Activated CD4-positive, alpha-beta T cell treated with anti-CD3 and anti-CD28 coated beads, Interleukin-2, amount 10 ng/mL, durations not matched to agents 7 days and 5 days (primary cell): ENCODE data around the gene SCUBE1. TPM values are rescaled to one million over a fixed set of nuclear protein-coding genes. Genes with fewer than 3 reads are reported as not detected.

Source experiments
- CTCF ChIA-PET: fragments of 350-600 bp; sonication (Branson Sonifier 250); formaldehyde crosslinking; loops from one replicate; lab custom pipeline; 2021; ENCODE audit warnings: antibody characterized with exemption; lab: Charles Lee
- POLR2A ChIA-PET: fragments of 350-600 bp; sonication (Branson Sonifier 250); formaldehyde crosslinking; loops from one replicate; lab custom pipeline; 2021; ENCODE audit warnings: antibody characterized with exemption; lab: Charles Lee
- DNase-seq: peaks from one replicate; pipeline ENCODE4 v3.0.0-alpha.2; 2020
- H3K27ac Mint-ChIP-seq: one replicate; pipeline ENCODE4 v1.8.0; 2021; ENCODE audit warnings: mild to moderate bottlenecking, moderate library complexity, mixed read lengths
- H3K27me3 Mint-ChIP-seq: one replicate; pipeline ENCODE4 v1.8.0; 2021; ENCODE audit warnings: mixed read lengths
- H3K36me3 Mint-ChIP-seq: one replicate; pipeline ENCODE4 v1.8.0; 2021; ENCODE audit warnings: low read depth, mixed read lengths
- H3K4me1 Mint-ChIP-seq: one replicate; pipeline ENCODE4 v1.8.0; 2021; ENCODE audit warnings: mixed read lengths
- H3K4me3 Mint-ChIP-seq: one replicate; pipeline ENCODE4 v1.8.0; 2021; ENCODE audit warnings: mild to moderate bottlenecking, moderate library complexity, mixed read lengths
- H3K9me3 Mint-ChIP-seq: one replicate; pipeline ENCODE4 v1.8.0; 2021; ENCODE audit warnings: mixed read lengths
- total RNA-seq, 2 experiments: library from RNA; stranded (reverse); gene quantifications; one replicate each; pipeline ENCODE4 v1.2.3, GENCODE V29; 2021

Gene SCUBE1
- total RNA-seq, 2 experiments from 2014 or later, result not detected

DNA sequence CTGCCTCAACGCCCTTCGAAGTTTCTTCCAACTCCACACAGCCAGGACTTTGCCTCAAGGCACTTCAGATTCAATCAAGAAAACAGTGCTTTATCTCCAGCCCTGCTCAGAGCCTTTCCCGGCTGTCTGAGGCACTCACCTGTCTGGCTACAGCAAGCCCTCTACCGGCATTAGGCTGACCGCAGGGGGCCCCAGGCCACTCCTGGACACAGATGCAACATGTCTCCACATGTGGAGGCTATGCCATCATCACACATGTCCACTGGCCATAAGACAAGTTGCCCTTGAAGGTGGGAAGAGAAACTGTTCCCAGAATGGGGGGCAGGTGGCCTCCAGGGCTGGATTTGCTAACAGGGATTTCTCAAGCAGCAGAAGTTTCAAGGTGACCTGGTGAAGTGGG is 10.0 kb downstream of the SCUBE1 start:
- H3K4me3 Mint-ChIP-seq, result no peak overlapping the region
- H3K4me1 Mint-ChIP-seq, result peaks cover 8% of the 10 kb centered on the region
- no peaks in the 10 kb centered on the region for H3K27me3 Mint-ChIP-seq
- ChIA-PET CTCF (interaction anchor here (1.2 kb wide), 1 partner anchor 75 kb away, joined by 3 read pairs; no protein-coding TSS in a partner anchor), POLR2A (no interaction called here)
- no peak for DNase-seq
- no peaks in the 10 kb centered on the region for H3K36me3 Mint-ChIP-seq
- no peak overlapping the region for H3K27ac Mint-ChIP-seq
- H3K9me3 Mint-ChIP-seq, result no peaks in the 10 kb centered on the region

DNA sequence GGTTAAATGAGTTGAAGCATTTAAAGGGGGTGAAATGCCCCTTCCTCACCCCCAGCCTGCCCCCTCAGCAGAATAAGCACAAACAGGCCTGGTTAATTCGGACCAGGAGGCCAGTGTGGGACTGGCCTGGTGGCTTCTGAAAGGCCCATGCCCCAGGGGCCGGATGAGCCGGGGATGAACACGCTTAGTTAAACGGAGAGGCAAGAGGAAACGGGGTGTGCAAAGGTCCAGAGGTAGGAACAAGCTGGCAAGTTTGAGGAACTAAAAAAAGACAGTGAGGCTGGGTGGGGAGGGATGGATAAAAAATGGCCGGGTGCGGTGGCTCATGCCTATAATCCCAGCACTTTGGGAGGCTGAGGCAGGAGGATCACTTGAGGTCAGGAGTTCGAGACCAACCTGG is 11.5 kb downstream of the SCUBE1 start:
- H3K27me3 Mint-ChIP-seq, result no peaks in the 10 kb centered on the region
- H3K4me1 Mint-ChIP-seq, result peaks cover 8% of the 10 kb centered on the region
- no peaks in the 10 kb centered on the region for H3K9me3 Mint-ChIP-seq
- no peak overlapping the region for H3K27ac Mint-ChIP-seq
- no peaks in the 10 kb centered on the region for H3K36me3 Mint-ChIP-seq
- ChIA-PET CTCF (no interaction called here), POLR2A (no interaction called here)
- DNase-seq, result no peak
- H3K4me3 Mint-ChIP-seq, result no peak overlapping the region

DNA sequence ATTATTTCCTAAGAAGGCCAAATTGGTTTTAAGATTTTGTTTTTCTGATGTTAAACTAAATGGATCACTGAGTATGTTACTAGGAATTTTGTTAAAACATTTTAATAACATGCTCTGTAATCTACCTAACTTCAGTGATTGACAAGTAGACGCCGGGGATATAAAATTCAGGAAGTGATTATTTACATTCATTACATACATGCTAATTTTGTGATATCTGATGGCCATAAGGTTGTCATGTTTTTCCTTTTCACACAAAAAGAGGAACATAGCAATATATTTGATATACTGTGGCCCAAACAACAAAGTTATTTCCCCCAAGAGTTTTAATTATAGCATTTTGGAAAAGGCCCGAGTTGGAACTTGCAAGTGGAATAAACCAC is 12.1 kb downstream of the SCUBE1 start:
- Mint-ChIP-seq H3K27ac (no peak overlapping the region), H3K36me3 (no peaks in the 10 kb centered on the region), H3K4me1 (peaks cover 8% of the 10 kb centered on the region), H3K27me3 (no peaks in the 10 kb centered on the region), H3K9me3 (no peaks in the 10 kb centered on the region), H3K4me3 (no peak overlapping the region)
- ChIA-PET CTCF (interaction anchor here (2.1 kb wide), 1 partner anchor 15 kb away, joined by 6 read pairs; no protein-coding TSS in a partner anchor), POLR2A (no interaction called here)
- DNase-seq, result no peak

DNA sequence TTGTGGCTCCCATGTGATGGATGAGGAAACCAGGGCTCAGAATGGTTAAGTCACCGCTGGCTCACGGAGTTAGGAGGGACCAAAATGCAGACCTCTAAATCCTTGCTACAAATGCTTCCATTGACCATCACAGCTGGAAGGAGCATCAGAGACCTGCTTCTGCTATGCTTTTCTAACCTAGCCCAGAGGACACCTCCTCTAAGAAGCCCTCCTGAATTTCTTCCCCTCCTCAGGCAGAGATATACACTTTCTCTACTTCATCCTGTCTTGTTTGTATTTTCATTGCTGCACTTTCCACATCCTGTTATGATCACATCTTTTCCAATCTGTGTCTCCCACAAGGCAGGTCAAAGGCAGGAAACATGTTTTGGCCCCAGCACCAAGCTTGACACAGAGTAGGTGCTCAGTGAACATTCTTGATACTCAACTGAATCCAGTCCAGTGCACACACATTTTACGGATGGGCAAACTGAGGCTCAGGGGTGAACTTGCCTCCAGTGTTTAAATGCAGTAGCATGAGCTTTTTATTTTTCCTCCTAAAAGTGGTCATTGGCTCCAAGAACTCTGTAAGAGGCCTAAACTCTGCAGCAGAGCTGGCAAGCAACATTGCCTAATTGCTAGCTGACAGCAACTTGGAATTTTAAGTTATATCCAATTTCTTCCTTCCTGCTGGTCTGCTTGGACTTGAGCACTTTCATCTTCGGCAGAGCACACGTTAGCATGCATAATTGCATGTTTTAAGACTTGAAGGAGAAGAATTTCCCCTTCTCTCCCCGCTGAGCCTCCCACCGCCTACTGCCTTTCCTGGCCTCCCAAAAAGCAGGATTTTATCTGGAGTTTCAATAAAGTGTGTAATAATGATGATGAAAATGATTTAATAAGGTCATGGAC is 12.7 kb downstream of the SCUBE1 start:
- Mint-ChIP-seq H3K36me3 (no peaks in the 10 kb centered on the region), H3K27ac (no peak overlapping the region), H3K27me3 (no peaks in the 10 kb centered on the region), H3K4me3 (no peak overlapping the region), H3K9me3 (no peaks in the 10 kb centered on the region), H3K4me1 (peaks cover 8% of the 10 kb centered on the region)
- DNase-seq, result no peak
- POLR2A ChIA-PET, result no interaction called here
- CTCF ChIA-PET, result interaction anchor here (0.6 to 2.1 kb wide), 2 partner anchors 16 to 31 kb away, joined by 3 to 6 read pairs; no protein-coding TSS in a partner anchor

DNA sequence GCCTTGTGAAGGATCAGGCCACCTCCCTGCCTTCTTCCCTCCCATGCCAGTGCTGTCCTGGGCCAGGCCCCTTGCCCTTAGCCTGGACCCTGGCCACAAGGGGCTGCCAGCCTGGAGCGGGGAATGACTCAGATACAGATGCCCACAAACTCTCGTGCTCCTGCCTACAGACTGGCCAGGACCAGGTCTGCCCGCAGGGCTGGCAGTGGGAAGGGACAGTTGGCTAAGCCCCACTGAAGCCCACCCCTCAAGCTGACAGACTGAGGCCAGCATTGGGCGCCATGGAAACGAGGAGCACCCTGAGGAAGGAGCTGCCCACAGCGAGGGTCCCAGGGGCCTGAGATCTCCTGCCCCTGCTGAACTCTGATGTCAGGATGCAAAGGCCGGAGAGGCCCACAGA is 14.1 kb downstream of the SCUBE1 start:
- Mint-ChIP-seq H3K9me3 (no peaks in the 10 kb centered on the region), H3K27ac (no peak overlapping the region), H3K36me3 (no peaks in the 10 kb centered on the region), H3K27me3 (no peaks in the 10 kb centered on the region), H3K4me1 (peaks cover 8% of the 10 kb centered on the region), H3K4me3 (no peak overlapping the region)
- no peak for DNase-seq
- ChIA-PET POLR2A (no interaction called here), CTCF (interaction anchor here (2.1 kb wide), 1 partner anchor 17 kb away, joined by 6 read pairs; no protein-coding TSS in a partner anchor)

DNA sequence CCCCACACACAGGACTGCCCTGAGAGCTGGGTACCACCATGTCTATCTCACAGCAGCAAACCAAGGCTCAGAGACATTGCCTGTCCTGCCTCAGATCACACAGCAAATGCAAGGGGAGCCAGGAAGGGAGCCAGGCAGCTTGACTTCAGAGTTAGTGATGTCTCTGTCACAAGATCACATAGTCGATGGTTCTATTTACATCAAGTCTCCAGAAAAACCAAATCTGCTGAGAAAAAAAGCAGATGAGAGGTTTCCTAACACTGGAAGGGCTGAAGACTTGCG is 16.1 kb downstream of the SCUBE1 start:
- Mint-ChIP-seq H3K4me1 (peaks cover 8% of the 10 kb centered on the region), H3K27me3 (no peaks in the 10 kb centered on the region), H3K9me3 (no peaks in the 10 kb centered on the region), H3K27ac (no peak overlapping the region), H3K4me3 (no peak overlapping the region), H3K36me3 (no peaks in the 10 kb centered on the region)
- ChIA-PET POLR2A (no interaction called here), CTCF (interaction anchor here (1.0 to 1.8 kb wide), 2 partner anchors 11 to 19 kb away, joined by 3 to 4 read pairs; no protein-coding TSS in a partner anchor)
- DNase-seq, result no peak

DNA sequence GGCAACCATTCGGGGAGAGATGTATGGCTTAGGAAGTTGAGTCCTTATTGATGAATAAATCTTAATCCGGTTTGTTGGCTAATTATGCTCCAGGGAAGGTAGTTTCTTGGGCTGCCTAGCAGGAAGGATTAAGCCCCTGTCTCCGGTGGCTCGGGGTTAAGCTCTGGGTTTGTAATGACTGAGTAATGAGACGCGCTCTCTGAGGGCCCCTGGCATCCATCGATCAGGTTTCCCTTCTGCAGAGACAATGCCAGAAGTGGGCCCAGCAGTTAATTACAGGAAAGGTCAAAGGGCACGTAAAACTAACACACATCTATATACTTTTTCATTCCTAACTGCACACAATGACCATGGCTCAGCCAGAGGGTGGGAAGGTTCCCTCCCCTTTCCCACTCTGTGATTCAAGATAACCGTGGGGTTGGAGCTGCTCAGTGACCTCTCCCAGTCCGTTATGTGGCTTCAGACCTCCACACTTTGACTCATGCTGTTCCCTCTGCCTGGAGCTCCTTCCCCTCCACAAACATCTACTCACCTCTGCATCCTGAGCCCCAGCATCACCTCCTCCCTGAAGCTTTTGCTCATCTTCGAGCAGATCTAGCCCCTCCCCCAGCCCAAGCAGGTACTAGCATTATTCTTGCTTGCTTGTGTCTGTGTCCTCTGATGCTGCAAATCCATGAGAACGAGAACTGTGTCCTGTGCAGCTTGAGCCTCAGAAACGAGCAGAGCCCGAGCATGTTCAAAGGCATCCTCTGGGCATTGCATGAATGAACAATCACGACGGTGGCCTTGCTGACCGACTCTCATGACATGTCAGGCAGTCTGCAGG is 16.6 kb downstream of the SCUBE1 start:
- peaks cover 8% of the 10 kb centered on the region for H3K4me1 Mint-ChIP-seq
- no peaks in the 10 kb centered on the region for H3K36me3 Mint-ChIP-seq
- no peak overlapping the region for H3K27ac Mint-ChIP-seq
- no peak overlapping the region for H3K4me3 Mint-ChIP-seq
- ChIA-PET POLR2A (no interaction called here), CTCF (interaction anchor here (0.9 to 1.8 kb wide), 3 partner anchors 11 to 53 kb away, joined by 3 to 4 read pairs (median 3); no protein-coding TSS in a partner anchor)
- no peak for DNase-seq
- no peaks in the 10 kb centered on the region for H3K27me3 Mint-ChIP-seq
- H3K9me3 Mint-ChIP-seq, result no peaks in the 10 kb centered on the region

DNA sequence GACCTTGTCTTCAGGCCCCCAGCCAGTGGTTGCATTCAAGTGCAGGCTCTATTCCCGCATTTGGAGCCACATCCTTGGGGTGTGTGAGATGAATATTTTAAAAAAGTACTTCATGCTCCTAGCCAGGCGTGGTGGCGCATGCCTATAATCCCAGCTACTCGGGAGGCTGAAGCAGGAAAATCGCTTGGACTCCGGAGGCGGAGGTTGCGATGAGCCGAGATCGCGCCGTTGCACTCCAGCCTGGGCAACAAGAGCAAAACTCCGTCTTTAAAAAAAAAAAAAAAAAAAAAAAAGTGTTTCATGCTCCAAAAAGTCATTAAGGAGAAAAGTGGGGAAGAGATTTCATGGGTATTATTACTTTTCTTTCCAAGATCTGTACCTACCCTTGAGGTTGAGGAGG is 18.0 kb downstream of the SCUBE1 start:
- H3K36me3 Mint-ChIP-seq, result no peaks in the 10 kb centered on the region
- ChIA-PET POLR2A (no interaction called here), CTCF (no interaction called here)
- no peak for DNase-seq
- H3K27ac Mint-ChIP-seq, result no peak overlapping the region
- no peaks in the 10 kb centered on the region for H3K9me3 Mint-ChIP-seq
- no peaks in the 10 kb centered on the region for H3K27me3 Mint-ChIP-seq
- peaks cover 2% of the 10 kb centered on the region for H3K4me1 Mint-ChIP-seq
- H3K4me3 Mint-ChIP-seq, result no peak overlapping the region

DNA sequence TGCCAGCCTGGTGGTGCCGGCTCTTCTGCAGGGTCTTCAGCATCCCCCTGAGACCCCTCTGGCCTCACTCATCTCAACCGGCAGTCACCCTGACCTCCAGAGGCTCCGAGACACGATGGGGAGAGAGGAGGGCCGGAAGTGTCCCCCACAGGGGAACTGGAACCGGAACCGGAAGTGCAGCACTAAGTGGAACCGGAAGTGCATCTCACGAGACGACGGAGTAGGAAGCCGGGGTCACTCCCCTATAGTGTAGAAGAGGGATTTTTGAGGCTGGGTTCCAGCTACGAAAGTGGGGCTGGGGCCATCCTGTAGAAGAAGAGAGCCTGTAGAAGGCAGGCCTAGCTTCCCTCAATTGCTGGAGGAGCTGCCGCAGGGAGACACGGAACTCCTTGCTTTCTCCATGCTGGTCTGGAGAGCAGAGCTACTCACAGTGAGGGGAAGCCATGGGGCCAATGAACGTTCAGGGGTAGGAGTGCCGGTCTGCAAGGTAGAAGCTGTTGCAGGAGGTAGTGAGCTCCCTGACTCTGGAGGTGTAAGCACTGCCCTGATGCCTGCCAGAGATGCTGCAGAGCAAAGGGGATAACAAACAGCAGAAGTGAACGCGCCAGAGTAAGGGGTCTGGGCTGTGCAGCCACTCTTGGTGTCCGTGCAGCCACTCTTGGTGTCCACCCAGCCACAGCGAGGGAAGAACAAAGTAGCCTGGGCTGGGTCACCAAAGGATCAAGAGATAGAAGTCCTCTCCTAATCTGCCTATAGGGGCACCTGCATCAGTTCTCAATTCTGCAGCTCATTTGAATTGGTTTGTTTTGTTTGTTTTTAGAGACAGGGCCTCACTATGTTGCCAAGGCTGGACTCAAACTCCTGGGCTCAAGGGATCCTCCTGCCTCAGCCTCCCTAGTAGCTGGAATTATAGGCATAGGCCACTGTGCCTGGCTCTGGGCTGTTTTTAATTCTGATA is 21.9 kb downstream of the SCUBE1 start:
- Mint-ChIP-seq H3K27me3 (no peaks in the 10 kb centered on the region), H3K27ac (no peak overlapping the region), H3K36me3 (no peaks in the 10 kb centered on the region), H3K4me1 (no peaks in the 10 kb centered on the region), H3K4me3 (no peak overlapping the region), H3K9me3 (no peaks in the 10 kb centered on the region)
- peak; percentile 9 for DNase-seq
- ChIA-PET CTCF (no interaction called here), POLR2A (no interaction called here)

DNA sequence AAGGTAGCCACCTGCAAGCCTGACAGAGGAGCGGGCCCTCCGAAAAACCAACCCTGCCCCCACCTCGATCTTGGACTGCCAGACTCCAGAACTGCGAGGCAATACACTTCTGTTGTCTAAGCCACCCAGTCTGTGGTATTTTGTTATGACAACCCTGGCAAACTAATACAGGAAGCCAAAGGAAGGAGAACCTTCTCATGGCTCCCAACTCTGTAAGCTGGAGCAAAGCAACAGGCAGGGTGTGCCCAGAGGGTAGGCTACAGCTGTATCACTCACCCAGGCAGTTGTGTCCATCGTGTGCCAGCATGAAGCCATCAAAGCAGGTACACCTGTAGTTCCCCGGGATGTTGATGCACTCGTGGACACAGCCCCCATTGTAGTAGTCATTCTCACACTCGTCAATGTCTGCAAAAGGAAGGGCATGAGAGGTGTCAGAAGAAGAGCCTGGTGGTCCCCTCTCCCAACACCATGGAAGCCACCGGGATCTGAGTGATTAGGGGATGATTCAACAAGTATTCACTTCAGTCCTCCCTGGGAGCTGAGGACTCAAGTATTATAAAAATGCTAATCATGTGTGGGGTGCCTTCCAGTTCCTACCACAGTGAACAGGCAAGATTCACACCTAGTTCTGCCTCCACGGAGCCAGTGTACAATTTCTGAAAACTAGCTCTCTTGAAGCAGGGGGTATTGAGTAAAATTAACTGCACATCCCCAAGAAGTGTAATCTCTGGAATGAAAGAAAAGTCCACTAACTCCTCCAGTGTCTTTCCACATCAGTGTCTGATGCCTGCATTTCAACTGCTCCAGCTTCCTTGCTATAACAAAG is 23.3 kb downstream of the SCUBE1 start:
- Mint-ChIP-seq H3K4me1 (no peaks in the 10 kb centered on the region), H3K4me3 (no peak overlapping the region), H3K9me3 (no peaks in the 10 kb centered on the region), H3K27ac (no peak overlapping the region), H3K27me3 (no peaks in the 10 kb centered on the region), H3K36me3 (no peaks in the 10 kb centered on the region)
- CTCF ChIA-PET, result no interaction called here
- DNase-seq, result no peak
- POLR2A ChIA-PET, result no interaction called here

DNA sequence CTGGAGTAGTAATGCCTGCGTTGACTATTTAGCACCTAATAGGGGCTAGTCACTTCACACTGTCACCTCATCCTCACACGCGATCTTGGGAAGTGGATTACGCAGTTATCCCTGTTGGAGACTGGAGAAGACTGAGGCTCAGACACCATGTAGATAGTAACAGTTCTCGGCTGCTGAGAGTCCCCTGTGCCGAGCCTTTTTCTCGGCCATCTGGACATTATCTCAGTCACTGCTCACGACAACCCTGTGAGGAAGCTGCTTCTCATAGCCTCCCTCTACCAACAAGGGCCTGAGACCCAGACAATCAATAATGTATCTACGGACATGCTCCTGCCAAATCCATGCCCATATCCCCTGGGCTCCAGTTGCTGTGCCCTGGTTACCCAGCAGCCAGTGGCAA is 25.9 kb downstream of the SCUBE1 start:
- no peak for DNase-seq
- no peaks in the 10 kb centered on the region for H3K9me3 Mint-ChIP-seq
- no peak overlapping the region for H3K27ac Mint-ChIP-seq
- POLR2A ChIA-PET, result no interaction called here
- no peaks in the 10 kb centered on the region for H3K4me1 Mint-ChIP-seq
- no peaks in the 10 kb centered on the region for H3K36me3 Mint-ChIP-seq
- no peaks in the 10 kb centered on the region for H3K27me3 Mint-ChIP-seq
- no peak overlapping the region for H3K4me3 Mint-ChIP-seq
- CTCF ChIA-PET, result no interaction called here
